NCI-H1105 (cell line): ENCODE measurements around the gene SLC25A28.
"Not testable (repeated sequence)": the region's sequence is repeated elsewhere in the genome, so short reads cannot be mapped to it uniquely, and the experiment has no call there.

Experiments
- DNase-seq: peaks from one replicate; lab custom pipeline; 2025; lab: John Stamatoyannopoulos, UW

The SLC25A28 gene

DNA sequence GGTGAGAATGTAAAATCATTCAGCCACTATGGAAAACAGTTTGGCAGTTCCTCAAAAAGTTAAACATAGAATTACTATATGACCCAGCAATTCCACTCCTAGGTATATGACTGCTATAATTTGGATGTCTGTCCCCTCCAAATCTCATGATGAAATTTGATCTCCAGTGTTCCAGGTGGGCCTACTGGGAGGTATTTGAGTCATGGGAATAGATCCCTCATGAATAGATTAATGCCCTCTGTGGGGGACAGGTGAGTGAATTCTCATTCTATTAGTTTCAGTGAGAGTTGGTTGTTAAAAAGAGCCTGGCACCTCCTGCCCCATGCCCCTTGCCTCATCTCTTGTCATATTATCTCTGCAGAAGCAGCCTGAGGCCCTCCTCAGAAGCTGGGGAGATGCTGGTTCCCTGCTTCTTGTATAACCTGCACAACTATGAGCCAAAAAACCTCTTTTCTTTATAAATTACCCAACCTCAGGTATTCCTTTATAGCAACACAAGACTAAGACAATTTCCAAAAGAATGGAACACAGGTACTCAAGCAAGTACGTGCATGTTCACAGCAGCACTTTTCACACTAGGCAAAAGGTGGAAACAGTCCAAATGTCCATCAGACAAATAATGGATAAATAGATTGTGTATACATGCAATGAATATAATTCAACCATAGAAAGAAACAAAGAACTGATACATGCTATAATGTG, 8.8 kb upstream of the SLC25A28 start:
- DNase-seq, result no peak

DNA sequence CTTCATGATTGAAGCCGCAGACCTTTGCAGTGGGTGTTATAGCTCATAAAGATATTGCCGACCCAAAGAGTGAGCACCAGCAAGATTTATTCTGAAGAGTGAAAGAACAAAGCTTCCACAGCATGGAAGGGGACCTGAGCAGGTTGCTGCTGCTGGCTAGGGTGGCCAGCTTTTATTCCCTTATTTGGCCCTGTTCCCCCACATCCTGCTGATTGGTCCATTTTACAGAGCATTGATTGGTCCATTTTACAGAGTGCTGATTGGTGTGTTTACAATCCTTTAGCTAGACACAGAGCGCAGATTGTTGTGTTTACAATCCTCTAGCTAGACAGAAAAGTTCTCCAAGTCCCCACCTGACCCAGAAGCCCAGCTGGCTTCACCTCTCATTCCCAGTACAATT, 4.9 kb upstream of the SLC25A28 start:
- DNase-seq, result not testable (repeated sequence)

DNA sequence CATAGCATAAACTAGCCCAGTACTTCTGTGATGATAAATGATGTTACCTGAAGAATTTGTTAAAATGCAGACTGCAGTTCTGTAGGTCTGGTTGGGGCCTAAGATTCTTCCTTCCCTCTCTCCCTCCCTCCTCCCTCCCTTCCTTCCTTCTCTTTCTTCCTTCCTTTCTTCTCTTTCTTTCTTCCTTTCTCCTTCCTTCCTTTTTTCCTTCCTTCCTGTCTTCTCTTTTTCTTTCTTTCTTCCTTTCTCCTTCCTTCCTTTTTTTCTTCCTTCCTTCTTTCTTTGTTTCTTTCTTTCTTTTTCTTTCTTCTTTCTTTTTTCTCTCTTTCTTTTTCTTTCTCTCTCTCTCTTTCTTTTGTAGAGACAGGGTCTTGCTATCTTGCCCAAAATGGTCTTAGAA, 3.7 kb upstream of the SLC25A28 start:
- DNase-seq, result no peak

DNA sequence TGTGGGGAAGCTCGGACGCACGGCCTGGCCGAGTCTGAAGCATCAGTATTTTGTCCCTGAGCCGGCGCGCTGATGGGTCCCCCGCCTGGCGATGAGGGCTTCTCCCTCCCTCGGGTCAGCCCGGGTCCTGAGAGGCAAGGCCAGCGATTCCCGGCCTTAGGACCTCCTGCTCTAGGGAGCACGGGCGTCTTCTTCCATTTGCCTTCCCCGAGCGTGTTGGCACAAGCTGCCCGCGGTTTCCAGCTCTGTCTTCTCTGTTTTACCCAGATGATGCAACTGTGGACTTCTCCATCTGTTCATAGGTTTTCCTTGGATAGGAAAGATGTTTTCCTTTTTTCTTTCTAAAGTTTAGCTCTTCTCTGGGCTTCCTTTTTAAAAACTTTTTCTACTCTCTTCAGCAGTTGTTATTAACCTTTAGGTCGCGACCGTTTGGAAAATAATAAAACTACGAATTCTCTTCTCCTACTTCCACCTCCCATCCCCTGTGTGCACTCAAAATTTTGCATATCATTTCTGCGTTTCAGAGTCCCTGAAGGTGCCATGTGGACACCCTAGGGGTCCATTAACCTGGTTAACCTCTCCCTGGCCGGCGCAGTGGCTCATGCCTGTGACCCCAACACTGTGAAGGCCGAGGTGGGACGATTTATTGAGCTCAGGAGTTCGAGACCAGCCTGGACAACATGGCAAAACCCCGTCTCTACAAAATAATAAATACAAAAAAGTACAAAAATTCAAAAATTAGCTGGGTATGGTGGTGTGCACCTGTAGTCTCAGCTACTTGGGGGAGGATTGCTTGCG, 1.4 kb upstream of the SLC25A28 start:
- DNase-seq, result no peak

DNA sequence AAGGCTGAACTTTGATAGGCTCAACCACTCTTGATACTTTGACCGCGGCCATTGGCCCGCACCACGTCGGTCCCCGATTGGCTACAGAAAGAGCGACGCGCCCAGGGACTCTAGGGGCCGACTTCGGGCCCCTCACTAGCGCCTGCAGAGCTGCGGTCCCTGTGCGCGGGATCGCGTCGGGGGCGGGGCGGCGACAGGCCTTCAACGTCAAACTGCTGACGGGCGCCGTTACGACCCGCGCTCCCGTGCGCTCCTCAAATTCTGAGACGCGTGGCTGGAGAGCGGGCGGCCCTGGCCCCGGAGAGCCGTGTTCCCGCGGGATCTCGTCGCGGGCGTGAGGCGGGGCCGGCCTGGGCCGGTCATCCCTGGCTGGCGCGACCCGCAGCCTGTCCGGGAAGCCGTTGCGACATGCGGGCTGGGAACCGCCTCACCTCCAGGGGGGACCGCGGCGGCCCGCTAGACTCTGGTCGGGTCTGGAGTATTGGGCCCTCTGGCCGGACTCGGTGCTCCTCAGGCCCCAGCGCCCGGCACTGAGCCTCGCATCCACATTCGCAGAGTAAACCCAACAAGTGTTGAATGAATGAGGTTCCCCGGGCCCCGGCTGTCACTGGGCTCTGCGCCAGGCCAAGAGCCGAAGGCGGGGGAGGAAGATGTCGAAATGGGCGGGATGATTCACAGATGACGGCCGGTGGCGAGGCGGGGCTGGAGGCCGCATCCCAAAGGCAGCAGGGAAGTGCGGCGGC, 643 bp upstream of the SLC25A28 start:
- peak; percentile 61 for DNase-seq

DNA sequence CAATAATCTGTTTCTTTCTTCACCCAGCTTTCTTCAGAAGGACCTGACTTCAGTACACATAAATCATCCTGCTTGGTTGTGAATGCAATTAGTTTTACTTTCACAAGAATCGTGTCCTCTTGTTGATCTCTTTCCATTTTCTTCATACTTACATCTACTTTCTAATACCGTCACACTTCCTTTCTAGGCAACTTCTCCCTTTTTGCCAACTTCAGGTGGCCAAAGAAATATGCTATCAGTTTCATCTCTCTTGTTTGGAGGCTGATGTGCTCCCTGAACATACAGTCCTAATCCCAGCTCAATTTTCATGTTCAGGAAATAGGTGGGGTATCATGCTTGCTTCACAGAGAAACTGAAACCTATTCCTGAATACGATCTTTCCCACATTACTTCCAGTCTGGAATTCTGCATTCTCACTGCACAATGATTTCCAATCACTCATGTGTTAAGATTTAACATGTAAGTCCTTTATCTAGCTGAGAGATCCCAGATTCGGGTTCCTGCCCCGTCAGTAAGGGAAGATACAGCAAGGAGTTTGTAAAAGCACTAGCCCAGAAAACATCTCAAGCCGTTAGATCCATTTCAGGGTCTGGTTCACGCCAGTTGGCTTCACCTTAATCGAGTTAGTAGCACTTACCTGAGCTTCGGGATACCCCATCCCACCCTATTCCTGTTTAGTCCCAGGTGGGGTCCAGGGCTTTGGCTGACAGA, 994 bp downstream of the SLC25A28 start:
- no peak for DNase-seq

DNA sequence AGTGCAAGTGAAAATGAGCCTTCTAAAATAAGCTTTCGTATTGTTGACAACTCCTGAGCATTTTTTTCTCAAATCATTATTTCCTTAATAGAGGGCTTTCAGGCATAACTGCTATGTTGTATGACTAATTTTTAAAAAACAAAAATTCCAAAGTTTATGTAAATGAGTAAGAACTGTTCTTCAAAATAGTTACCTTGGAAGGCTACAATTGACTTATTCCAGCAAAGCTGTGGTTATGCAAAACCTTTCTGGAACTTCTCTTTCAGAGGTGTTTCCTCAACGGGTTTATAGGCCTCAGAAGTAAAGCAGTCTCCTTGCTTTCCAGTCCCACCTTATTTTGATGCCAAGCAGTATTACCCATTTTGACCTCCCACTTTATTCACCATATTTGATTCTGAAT, 2.5 kb downstream of the SLC25A28 start:
- no peak for DNase-seq

DNA sequence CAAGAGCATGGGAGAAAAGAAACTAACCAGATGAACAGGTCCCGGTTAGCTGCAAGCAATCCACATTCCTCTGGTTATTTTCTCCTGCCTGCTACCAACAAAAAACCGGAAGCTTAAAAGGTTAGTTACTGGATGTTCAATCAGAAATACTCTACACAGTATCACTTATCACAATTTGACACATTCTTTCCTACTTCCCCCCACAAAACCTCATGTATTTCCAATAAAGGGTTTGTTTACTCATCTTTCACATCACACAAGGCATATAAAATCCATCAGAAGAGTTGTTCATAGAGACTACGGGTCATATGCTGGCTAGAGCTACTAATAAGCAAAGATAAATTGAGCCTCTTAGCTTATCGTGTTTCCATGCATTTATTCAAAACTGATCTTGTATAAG, 4.8 kb downstream of the SLC25A28 start:
- DNase-seq, result no peak

DNA sequence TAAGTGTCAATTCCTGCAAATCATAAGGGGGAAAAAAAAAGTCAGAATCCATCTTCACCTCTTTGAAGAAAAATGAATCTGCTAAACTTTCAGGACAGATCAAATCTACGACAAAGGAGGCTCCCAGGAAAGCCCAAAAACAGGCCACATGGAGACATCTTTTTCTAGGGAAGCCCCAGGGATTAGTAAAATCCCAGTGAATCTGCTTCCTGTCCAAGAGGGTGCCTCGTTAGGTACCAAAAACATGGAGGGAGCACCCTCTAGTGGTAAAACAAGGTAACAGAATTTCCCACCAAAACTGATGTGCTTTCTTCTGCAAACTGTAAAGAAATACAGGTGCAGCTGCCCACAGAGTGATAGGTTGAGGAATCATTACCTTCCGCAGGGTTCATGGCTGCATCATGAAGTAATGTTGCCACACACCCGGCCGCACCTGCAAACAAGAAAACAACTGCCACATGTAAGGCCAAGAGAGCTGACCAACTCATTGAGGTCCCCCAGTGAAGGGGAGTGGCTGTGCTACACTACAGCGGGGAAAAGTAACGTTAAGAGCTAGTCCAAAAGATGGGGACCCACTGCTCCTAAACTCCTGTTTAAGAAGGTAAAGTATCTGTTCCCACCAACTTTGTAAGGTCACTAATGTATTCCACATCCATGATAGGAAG, 7.9 kb downstream of the SLC25A28 start:
- DNase-seq, result no peak

DNA sequence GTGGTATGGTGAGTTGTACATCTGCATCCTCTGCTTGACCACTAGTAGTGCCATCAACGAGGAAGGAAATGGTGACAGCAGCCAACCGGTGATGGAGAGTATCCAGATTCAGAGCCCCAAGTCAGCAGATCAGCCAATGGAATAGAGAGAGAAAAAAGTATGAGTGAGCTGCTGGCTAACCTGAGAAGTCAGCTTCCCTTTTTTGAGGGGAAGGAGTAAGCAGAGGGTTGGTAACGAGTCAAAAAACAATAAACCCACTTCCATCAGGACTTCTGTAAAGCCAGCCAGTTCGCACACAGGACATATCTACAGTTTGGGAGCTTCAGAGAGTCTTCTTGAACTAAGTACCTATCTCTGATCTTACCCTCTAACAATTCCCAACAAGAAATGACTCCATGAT, 8.9 kb downstream of the SLC25A28 start:
- DNase-seq, result no peak

DNA sequence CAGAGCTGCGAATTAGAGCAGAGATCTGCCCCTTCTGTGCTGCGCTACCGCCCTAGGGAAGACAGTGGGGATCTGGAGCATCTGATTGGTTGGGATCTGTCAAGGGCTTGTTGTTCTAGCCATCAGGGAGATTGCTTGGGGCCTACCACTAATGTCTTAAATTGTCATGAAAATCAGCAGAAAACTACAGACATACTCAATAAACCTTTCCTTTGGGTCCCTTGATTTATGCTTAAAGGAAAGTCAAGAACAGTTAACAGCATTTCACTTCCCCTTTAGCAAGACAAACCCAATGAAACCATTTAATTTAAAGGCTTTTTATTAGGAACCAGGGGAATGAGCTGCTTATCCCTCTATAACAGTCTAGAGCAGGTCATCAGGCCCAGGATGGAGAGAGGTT, 10.0 kb downstream of the SLC25A28 start:
- no peak for DNase-seq

DNA sequence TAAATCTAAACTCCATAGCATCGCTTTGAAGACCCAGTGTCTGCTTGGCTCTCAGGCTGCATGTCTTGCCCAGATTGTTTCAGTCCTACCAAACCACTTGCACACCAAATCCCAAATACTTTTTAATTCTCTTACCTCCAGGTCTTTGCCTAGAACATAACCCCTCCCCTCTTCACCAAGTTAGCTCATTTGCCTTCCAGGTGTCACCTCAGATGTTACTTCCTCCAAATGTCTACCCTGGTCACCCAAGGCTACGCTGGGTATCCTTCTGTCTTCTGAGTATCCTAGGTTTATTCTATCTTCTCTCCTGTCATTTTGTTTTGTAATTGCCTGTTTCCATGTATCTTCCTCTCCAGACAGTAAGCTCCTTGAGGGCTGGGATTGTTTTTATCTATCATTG, 11.1 kb downstream of the SLC25A28 start:
- no peak for DNase-seq

DNA sequence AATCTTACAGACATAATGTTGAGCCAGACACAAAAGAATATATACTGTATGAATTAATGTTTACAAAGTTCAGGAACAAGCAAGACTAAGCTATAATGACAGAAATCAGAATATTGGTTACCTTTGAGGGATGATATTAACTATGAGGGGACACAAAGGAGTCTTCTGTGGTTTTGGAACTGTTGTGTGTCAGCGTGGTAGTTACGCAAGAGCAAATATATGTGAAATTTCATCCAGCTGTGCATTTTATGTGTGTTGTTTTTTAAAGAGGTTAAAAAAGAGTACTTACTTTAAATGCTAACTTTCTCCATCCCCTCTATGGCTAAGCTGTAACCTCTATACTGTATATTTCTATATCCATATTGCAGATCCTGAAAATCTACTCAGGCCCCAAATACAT, 14.9 kb downstream of the SLC25A28 start:
- no peak for DNase-seq

DNA sequence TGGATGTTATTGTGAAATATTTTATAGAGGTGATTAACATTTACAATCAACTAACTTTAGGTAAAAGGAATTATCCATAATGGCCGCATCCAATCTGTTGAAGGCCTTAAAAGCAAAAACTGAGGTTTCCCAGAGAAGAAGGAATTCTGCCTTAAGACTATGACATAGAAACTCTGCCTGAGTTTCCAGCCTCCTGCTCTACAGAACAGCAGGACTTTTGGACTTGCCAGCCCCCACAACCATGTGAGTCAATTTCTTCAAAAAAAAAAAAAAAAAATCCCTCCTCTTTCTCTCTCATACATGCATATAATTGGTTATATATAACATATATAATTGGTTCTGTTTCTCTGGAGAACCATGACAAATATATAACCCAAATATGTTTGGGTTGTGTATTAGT, 15.4 kb downstream of the SLC25A28 start:
- no peak for DNase-seq

DNA sequence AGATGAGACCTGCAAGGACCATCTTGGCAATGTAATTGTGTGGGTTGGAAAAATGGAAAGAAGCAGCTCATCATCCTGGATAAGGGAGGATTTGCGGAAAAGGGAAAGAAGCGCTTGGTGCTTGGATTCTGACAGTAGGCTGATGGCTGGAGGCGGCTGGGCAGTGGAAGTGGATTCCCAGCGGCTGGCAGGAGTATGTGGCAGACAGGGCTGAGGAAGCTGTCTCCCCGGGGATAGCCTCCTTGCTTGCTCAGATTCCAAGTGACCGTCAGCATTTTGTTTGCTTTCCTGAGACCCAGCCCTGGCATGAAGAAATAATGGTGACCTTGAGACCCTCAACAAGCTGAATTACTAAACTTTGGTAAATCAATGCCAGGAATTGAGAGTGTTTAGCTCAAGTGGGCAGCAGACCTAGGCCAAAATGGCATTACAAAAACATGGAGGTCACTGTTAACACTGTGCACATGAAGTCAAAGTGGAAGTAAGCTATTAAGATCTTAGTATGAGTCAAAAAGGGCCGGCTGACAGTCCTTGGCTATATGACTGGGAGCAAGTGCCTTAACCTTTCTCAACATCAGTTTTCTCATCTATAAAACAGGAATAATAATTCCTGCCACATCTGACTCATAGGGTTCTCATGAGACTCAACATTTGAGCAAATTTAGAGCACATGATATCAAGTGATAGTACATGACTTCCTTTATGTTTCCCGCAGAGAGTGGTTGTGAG, 21.3 kb downstream of the SLC25A28 start:
- no peak for DNase-seq

DNA sequence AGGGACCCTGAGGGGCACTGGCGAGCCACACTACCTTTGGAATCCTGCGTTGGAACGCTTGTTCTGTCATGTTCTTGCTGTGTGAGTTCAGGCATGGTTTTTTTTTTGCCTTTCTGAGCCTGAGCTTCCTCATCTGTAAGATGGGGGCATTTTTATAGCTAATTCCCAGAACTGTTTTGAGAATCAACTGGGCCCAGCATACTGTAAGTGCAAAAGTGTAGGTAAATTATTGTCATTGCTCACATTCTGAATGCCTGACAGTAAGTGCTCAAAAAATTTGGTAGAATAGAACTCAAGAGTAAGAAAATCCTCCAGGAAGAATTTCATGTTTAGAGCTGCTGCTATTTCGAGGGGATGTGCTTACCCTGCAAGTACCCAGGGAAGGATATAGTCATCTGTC, 22.2 kb downstream of the SLC25A28 start:
- DNase-seq, result no peak

DNA sequence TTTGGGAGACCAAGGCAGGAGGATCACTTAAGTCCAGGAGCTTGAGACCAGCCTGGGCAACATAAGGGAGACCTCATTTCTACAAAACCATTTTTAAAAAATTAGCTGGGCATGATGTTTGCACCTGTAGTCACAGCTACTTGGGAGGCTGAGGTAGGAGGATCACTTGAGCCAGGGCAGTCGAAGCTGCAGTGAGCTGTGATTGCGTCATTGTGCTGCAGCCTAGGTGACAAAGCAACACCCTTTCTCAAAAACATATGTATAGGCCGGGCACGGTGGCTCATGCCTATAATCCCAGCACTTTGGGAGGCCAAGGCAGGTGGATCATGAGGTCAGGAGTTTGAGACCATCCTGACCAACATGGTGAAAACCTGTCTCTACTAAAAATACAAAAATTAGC, 23.5 kb downstream of the SLC25A28 start:
- not testable (repeated sequence) for DNase-seq

DNA sequence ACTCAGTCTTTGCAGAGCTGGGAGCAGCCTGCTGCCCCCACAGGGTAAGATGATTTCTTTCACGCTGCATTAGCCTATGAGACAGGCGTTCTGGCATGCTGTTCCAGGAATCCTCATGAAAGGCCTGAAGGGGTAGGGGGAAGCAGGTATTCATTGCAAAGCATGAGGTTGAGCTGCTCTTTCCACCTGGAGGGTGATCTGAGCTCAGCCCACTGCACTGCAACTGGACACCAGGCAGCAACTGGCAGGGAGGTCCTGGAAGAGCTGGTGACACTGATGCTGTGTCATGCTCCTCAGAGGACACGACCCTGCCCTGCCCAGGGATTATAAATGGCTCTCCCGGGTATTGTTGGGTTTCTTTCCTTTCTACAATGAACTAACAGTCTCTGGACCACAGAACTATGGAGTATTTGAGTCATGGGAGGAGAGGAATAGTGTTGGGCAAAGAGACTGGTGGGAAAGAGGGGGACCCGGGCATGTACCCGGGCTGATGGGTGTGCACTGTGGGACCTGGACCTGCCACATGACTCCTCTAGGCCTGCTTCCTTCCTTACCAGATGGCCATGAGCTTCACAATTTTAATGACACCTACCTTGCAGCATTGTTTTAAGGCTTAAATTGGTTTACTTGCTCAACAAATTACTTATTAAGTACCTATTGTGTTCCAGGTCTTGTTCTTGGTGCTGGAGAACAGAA, 24.3 kb downstream of the SLC25A28 start:
- DNase-seq, result no peak

DNA sequence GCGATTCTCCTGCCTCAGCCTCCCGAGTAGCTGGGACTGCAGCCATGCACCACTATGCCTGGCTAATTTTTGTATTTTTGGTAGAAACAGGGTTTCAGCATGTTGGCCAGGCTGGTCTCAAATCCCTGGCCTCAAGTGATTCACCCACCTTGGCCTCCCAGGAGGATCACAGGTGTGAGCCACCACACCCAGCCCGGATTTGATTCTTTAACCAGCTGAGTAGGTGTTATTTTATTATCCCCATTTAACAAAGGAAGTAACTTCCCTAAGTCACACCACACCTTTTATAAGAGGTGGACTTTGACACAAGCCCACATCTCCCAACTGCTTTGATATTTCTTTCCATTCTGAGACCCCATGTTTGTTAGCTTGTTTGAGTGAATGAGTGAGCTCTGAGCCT, 25.0 kb downstream of the SLC25A28 start:
- no peak for DNase-seq

DNA sequence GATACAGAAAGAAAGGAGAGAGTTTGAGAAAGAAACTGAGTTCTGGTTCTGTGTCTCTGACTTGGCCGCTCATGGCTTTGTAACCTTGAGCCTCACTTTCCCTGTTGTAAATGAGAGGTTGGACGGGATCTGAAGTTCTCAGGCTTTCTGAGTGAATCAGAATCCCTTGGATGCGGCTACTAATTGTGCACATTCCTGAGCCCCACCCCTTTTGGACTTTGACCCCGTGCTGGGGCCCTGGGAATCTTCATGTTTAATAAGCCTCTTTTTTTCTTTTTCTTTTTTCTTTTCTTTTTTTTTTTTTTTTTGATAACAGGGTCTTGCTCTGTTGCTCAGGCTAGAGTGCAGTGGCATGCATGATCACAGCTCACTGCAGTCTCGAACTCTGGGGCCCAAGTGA, 26.9 kb downstream of the SLC25A28 start:
- no peak for DNase-seq

DNA sequence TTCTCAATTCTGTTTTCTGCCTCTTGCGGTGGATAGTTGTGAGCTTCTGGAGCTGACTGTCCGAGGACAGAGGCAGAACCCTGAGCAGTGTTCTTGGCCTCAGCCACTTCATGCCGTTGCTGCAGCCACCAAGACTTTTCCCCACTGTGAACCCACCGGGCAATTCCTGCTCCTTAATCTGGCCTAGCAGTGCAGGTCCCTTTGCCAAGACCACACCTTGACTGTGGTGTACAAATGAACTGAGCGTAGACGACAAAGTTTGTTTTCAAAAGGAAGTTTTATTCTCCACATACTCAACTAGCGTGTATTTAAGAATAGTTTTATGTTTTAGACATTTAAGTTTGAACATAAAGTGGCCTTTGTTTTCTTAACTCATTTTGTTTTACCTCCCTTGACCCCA, 29.4 kb downstream of the SLC25A28 start:
- DNase-seq, result no peak
